HUES6 (cell line): ENCODE measurements around the gene CD53.
A peak's percentile ranks its signal among the peaks of the same experiment; 100 is the strongest.
"Not testable (repeated sequence)": the region's sequence is repeated elsewhere in the genome, so short reads cannot be mapped to it uniquely, and the experiment has no call there.

Source experiments
- H3K27ac ChIP-seq: 2 replicates; pipeline ENCODE4 v1.7.0; 2013; ENCODE audit warnings: low read depth, mild to moderate bottlenecking, low read length, inconsistent platforms
- H3K27me3 ChIP-seq: 2 replicates; pipeline ENCODE4 v1.6.1; 2013; ENCODE audit warnings: low read length; ENCODE audit not compliant: control insufficient read depth, insufficient read depth
- H3K36me3 ChIP-seq: 2 replicates; pipeline ENCODE4 v1.6.1; 2013; ENCODE audit warnings: low read length; ENCODE audit not compliant: control insufficient read depth, insufficient read depth
- H3K4me1 ChIP-seq: 2 replicates; pipeline ENCODE4 v1.6.1; 2013; ENCODE audit warnings: low read length; ENCODE audit not compliant: control insufficient read depth, insufficient read depth
- H3K4me3 ChIP-seq: 2 replicates; pipeline ENCODE4 v1.5.1; 2013; ENCODE audit warnings: low read depth, low read length
- H3K9ac ChIP-seq: one replicate; pipeline ENCODE4 v1.6.1; 2013; ENCODE audit warnings: mild to moderate bottlenecking, low read length
- H3K9me3 ChIP-seq: 2 replicates; pipeline ENCODE4 v1.6.1; 2013; ENCODE audit warnings: low read depth, low read length; ENCODE audit not compliant: control insufficient read depth, insufficient read depth

Gene CD53

GRCh38 chr1:110921953-110922352 is 49.0 kb downstream of the CD53 start:
- Histone ChIP-seq H3K27me3 (no peaks in the 10 kb centered on the region), H3K9ac (no peak overlapping the region), H3K4me3 (no peak overlapping the region), H3K9me3 (no peaks in the 10 kb centered on the region), H3K27ac (no peak overlapping the region), H3K4me1 (0 out of 2 replicates have a peak, but pooled peaks cover 4% of the 10 kb centered on the region), H3K36me3 (no peaks in the 10 kb centered on the region)

- Histone ChIP-seq H3K4me1 (no peaks in the 10 kb centered on the region), H3K9ac (no peak overlapping the region), H3K9me3 (no peaks in the 10 kb centered on the region), H3K36me3 (no peaks in the 10 kb centered on the region), H3K27ac (peak overlapping the region; percentile 36; the same call in 1 of the 2 replicates), H3K4me3 (no peak overlapping the region; the same call in 1 of the 2 replicates), H3K27me3 (no peaks in the 10 kb centered on the region)
Measured at GRCh38 chr1:110927484-110928075, 54.6 kb downstream of the CD53 start.

GRCh38 chr1:110928191-110928590 is 55.2 kb downstream of the CD53 start:
- H3K4me1 ChIP-seq, result no peaks in the 10 kb centered on the region

GRCh38 chr1:110928904-110929303 is 56.0 kb downstream of the CD53 start:
- H3K4me3 ChIP-seq, result no peak overlapping the region
- H3K27ac ChIP-seq, result no peak overlapping the region
- H3K9me3 ChIP-seq, result no peaks in the 10 kb centered on the region
- no peak overlapping the region for H3K9ac ChIP-seq
- no peaks in the 10 kb centered on the region for H3K36me3 ChIP-seq
- no peaks in the 10 kb centered on the region for H3K4me1 ChIP-seq
- no peaks in the 10 kb centered on the region for H3K27me3 ChIP-seq

More at GRCh38 chr1:110928191-110928590, 55.2 kb downstream of the CD53 start:
- H3K9me3 ChIP-seq, result no peaks in the 10 kb centered on the region
- no peak overlapping the region for H3K9ac ChIP-seq
- no peaks in the 10 kb centered on the region for H3K27me3 ChIP-seq
- H3K27ac ChIP-seq, result no peak overlapping the region
- H3K4me3 ChIP-seq, result no peak overlapping the region
- H3K36me3 ChIP-seq, result no peaks in the 10 kb centered on the region

GRCh38 chr1:110931097-110931496 is 58.1 kb downstream of the CD53 start:
- not testable (repeated sequence) for H3K4me3 ChIP-seq, H3K27me3 ChIP-seq, H3K27ac ChIP-seq, H3K9ac ChIP-seq, H3K9me3 ChIP-seq, H3K4me1 ChIP-seq, H3K36me3 ChIP-seq

- H3K9me3 ChIP-seq, result no peaks in the 10 kb centered on the region
- no peaks in the 10 kb centered on the region for H3K36me3 ChIP-seq
- no peak overlapping the region for H3K9ac ChIP-seq
- no peak overlapping the region for H3K27ac ChIP-seq
- H3K4me1 ChIP-seq, result no peaks in the 10 kb centered on the region
- H3K27me3 ChIP-seq, result no peaks in the 10 kb centered on the region
- H3K4me3 ChIP-seq, result no peak overlapping the region
Measured at GRCh38 chr1:110936567-110936966, 63.6 kb downstream of the CD53 start.

GRCh38 chr1:110944806-110945205 is 71.9 kb downstream of the CD53 start:
- H3K4me3 ChIP-seq, result no peak overlapping the region
- H3K9me3 ChIP-seq, result no peaks in the 10 kb centered on the region
- no peak overlapping the region for H3K27ac ChIP-seq
- no peak overlapping the region for H3K9ac ChIP-seq
- H3K36me3 ChIP-seq, result peaks cover 16% of the 10 kb centered on the region
- no peaks in the 10 kb centered on the region for H3K4me1 ChIP-seq
- H3K27me3 ChIP-seq, result no peaks in the 10 kb centered on the region

- H3K27me3 ChIP-seq, result no peaks in the 10 kb centered on the region
- no peak overlapping the region for H3K9ac ChIP-seq
- no peak overlapping the region for H3K27ac ChIP-seq
- H3K36me3 ChIP-seq, result peaks cover 20% of the 10 kb centered on the region
- no peak overlapping the region for H3K4me3 ChIP-seq
- no peaks in the 10 kb centered on the region for H3K4me1 ChIP-seq
- no peaks in the 10 kb centered on the region for H3K9me3 ChIP-seq
Measured at GRCh38 chr1:110945626-110946025, 72.7 kb downstream of the CD53 start.

- H3K36me3 ChIP-seq, result peaks cover 35% of the 10 kb centered on the region
- no peak overlapping the region for H3K9ac ChIP-seq
- no peaks in the 10 kb centered on the region for H3K9me3 ChIP-seq
- no peak overlapping the region for H3K27ac ChIP-seq
- H3K4me3 ChIP-seq, result no peak overlapping the region
- no peaks in the 10 kb centered on the region for H3K4me1 ChIP-seq
- H3K27me3 ChIP-seq, result no peaks in the 10 kb centered on the region
Measured at GRCh38 chr1:110948038-110948810, 75.3 kb downstream of the CD53 start.
